HG03135 (cell line): ENCODE results near the gene CEP78.
A peak's percentile ranks its signal among the peaks of the same experiment; 100 is the strongest.
"Not testable (repeated sequence)": the region's sequence is repeated elsewhere in the genome, so short reads cannot be mapped to it uniquely, and the experiment has no call there.

Source experiments
- ATAC-seq: cut with Tn5 transposase; IDR thresholded peaks from one replicate; pipeline ENCODE4 v1.9.1; 2021; ENCODE audit warnings: mild to moderate bottlenecking, moderate library complexity; ENCODE audit not compliant: unreplicated experiment

Gene CEP78, protein sequence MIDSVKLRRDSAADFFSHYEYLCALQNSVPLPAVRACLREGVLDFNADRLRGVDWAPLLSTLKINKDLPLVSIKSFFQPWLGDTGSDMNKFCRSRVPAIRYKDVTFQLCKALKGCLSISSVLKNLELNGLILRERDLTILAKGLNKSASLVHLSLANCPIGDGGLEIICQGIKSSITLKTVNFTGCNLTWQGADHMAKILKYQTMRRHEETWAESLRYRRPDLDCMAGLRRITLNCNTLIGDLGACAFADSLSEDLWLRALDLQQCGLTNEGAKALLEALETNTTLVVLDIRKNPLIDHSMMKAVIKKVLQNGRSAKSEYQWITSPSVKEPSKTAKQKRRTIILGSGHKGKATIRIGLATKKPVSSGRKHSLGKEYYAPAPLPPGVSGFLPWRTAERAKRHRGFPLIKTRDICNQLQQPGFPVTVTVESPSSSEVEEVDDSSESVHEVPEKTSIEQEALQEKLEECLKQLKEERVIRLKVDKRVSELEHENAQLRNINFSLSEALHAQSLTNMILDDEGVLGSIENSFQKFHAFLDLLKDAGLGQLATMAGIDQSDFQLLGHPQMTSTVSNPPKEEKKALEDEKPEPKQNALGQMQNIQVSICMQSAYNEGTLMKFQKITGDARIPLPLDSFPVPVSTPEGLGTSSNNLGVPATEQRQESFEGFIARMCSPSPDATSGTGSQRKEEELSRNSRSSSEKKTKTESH

DNA sequence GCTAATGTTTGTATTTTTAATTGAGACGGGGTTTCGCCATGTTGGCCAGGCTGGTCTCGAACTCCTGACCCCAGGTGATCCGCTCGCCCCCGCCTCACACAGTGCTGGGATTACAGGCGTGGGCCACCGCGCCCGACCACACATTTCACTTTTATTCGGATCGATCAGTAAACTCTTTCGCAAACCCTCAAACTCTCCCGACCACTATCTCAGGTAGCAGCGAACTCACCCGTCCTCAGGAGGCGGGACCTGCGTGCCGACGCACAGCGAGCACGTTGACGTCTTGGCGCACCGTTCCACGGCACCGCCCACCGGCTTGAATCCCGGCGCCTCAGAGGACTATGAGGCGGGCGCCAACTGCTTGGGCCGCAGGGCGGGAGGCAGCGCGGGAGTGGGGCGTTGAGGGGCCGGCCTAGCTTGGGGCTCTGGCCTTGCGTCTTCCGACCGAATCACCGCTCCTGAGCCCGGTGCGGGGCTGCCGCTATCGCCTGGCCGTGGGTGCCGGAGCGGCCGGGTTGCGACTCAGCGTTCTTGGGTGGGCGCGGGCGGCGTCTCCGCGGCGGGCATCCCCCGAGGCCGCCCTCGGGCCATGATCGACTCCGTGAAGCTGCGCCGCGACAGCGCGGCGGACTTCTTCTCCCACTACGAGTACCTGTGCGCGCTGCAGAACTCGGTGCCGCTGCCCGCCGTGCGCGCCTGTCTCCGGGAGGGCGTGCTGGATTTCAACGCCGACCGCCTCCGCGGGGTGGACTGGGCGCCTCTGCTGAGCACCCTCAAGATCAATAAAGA lies at the start of gene CEP78:
Gene CEP78 (plus strand): TSS at position 314 of the 789 bp plus-strand sequence. CDS start 276 bp downstream, at position 590.
- peak; percentile 99 for ATAC-seq

GRCh38 chr9:78187763-78188484 lies 48.0 kb upstream of the CEP78 start:
- ATAC-seq, result no peak

- ATAC-seq, result no peak
These were observed 47.3 kb upstream of the CEP78 start for GRCh38 chr9:78188594-78188993.

- no peak for ATAC-seq
These were observed 46.9 kb upstream of the CEP78 start for GRCh38 chr9:78189001-78189400.

DNA sequence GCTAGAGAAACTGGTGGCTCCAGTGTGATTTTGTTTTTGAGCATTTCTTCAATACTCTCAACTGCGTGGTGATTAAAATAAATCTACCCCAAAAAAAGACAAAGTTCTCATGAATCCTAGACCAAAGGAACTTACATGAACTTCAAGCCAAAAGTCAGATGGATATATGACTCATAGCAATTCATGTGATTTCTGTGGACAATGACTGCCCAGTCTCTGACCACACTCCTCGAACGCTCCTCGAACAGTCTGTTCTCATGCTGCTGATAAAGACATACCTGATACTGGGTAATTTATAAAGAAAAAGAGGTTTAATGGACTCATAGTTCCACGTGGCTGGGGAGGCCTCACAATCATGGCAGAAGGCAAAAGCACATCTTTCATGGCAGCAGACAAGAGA lies 46.4 kb upstream of the CEP78 start:
- no peak for ATAC-seq

- ATAC-seq, result no peak
These were observed 43.9 kb upstream of the CEP78 start for GRCh38 chr9:78191931-78192330.

DNA sequence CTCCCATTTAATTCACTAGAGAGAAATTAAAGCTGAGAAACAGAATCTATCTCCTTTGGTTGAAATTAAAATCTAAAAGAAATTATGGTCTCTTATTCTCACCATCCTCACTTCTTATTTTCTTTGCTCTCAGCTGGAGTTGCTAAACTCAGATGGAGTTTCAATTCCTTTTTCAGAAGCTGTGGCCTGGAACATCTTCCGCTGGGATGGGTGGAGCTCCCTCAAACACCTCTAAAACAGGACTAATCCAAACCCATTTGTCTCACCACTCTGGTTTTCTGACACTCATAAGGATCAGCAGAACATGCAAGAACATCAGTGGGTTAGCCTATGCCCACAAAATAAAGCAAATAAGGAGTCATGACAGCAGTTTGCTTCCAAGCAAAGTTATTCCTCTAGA lies 39.6 kb upstream of the CEP78 start:
- no peak for ATAC-seq

GRCh38 chr9:78201158-78201777 lies 34.6 kb upstream of the CEP78 start:
- not testable (repeated sequence) for ATAC-seq

DNA sequence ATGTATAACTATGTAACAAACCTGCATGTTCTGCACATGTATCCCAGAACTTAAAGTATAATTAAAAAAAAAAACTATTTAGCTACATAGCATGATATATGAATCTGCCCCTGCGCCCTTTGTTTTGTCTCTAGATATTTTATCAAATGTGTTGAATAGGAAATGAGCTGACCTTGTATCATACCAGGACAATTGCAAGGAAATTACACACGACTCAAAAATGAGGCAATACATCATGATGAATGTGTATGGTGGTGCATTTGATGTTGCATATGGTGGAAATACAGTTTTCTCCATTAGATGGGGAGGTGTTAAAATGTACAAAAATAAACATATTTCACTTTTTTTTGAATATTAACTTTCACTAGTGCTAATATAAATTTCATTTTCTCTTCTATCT lies 28.6 kb upstream of the CEP78 start:
- no peak for ATAC-seq

DNA sequence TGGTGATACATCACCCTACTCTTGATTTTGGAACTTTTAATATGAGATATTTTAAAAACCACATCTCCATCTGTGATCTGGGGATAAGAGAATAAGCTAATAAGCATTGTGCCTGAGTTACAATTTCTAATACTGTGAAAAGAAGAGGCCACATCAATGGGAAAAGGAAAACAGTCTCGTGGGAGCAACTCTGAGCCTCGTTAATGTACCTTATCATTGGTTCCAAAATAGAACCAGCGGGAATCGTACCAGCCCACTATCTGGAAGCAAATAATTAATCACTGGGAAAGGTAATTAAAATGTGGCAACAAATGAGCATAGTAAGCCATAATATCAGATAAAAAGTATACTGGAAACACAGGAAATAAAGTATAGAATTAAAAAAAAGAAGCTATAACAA lies 28.0 kb upstream of the CEP78 start:
- no peak for ATAC-seq

GRCh38 chr9:78209127-78209526 lies 26.7 kb upstream of the CEP78 start:
- ATAC-seq, result no peak

DNA sequence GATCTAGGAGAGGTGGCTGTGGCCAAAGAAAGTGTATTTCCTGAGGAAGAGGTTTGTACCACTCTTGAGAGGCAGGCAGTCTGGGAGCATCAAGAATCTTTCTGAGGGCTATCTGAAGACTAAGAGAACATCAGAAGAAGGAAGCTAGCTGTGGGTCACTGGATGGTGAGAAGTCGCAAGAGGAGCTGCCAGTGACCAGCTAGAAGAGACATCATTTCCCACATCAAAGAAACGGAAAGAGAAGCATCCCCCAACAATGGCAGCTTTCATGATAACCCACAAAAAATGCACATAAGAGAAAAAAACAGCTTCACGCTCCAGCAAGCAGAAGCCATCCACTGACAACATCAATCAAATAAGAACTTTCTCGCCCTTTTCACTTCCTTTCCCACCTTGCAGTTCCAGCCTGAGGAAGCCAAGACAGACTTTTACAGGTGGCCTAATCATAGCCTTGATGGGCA lies 25.0 kb upstream of the CEP78 start:
- peak; percentile 50 for ATAC-seq

- no peak for ATAC-seq
These were observed 23.0 kb upstream of the CEP78 start for GRCh38 chr9:78212868-78213267.

- ATAC-seq, result no peak
These were observed 22.2 kb upstream of the CEP78 start for GRCh38 chr9:78213712-78214111.

GRCh38 chr9:78214492-78214891 lies 21.4 kb upstream of the CEP78 start:
- no peak for ATAC-seq

- ATAC-seq, result no peak
These were observed 20.2 kb upstream of the CEP78 start for GRCh38 chr9:78215706-78216105.

DNA sequence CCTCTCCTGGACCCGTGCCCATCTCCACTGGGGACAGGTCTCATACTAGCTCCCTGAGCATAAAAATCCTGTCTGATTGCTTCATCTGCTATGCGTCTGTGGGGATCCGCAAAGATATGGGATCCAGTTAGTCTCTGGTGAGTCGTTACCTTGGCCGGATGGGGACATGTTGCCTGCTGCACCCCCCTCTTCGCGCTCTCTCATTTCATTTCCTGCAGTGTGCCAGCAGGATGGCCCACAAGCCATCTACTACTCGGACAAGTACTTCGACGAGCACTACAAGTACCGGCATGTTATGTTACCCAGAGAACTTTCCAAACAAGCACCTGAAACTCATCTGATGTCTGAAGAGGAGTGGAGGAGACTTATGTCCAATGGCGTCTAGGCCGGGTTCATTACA lies 17.0 kb upstream of the CEP78 start:
- no peak for ATAC-seq

DNA sequence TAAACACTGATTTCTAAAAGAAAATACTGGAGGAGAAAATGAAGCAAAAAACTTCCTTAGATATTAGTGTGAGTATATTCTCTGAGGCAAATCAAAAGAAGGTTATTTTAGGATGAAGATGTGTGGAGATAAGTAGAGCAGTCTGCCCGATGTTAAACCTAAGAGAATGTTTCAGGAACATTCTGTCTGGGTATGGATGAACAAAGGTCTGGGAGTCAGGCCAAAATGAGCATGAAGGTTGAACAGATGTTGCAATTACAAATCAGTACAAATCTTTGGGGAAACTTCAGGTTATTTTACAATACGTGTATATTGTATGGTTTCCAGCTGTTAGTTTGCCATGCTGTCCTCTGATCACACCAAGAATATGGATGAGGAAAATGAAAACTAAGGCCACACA lies 14.4 kb upstream of the CEP78 start:
- ATAC-seq, result no peak

GRCh38 chr9:78221841-78222240 lies 14.0 kb upstream of the CEP78 start:
- ATAC-seq, result not testable (repeated sequence)

DNA sequence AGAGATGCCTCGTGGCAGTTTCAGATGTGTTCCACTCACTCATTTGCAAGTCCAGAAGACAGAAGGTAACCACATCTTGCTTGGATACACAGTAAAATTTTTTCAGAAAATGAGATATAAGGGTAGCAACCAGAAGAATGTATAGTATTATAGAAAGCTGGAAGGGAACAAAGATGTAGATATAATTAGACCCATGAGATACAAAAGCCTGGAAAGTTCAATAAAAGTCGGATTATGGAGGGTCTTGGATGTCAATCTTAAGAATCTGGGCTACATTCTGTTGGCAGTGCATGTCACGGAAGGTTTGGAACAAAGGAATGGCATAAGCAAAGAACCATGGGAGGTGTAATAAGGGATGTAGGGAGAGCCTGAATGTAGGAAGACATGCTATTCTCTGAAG lies 5.1 kb upstream of the CEP78 start:
- no peak for ATAC-seq
